ACC112 (cell line): ENCODE results near the gene ZBTB8A.
A peak's percentile ranks its signal among the peaks of the same experiment; 100 is the strongest.

ENCODE experiments used
- H2AFZ ChIP-seq: fragments of 200-600 bp; sonication (generic); one replicate; pipeline ENCODE4 v1.6.0; 2017; ENCODE audit warnings: antibody characterized with exemption, low read length; ENCODE audit not compliant: unreplicated experiment
- H3K27ac ChIP-seq: fragments of 200-600 bp; sonication (generic); 2 replicates; pipeline ENCODE4 v1.5.1; 2014; ENCODE audit warnings: low read depth, mild to moderate bottlenecking, antibody characterized with exemption, low read length, moderate library complexity
- H3K27me3 ChIP-seq: fragments of 200-600 bp; sonication (generic); 2 replicates; pipeline ENCODE4 v1.6.1; 2014; ENCODE audit warnings: mild to moderate bottlenecking, antibody characterized with exemption, low read length, moderate library complexity, mixed read lengths; ENCODE audit not compliant: insufficient read depth
- H3K36me3 ChIP-seq: fragments of 200-600 bp; sonication (generic); 2 replicates; pipeline ENCODE4 v1.6.1; 2016; ENCODE audit warnings: mild to moderate bottlenecking, antibody characterized with exemption, low read length, moderate library complexity, mixed read lengths; ENCODE audit not compliant: insufficient read depth
- H3K4me1 ChIP-seq: fragments of 200-600 bp; sonication (generic); one replicate; pipeline ENCODE4 v1.6.1; 2016; ENCODE audit warnings: low read length, mixed read lengths; ENCODE audit not compliant: insufficient read depth, unreplicated experiment, control insufficient read depth
- H3K4me3 ChIP-seq: fragments of 200-600 bp; sonication (generic); 2 replicates; pipeline ENCODE4 v1.5.1; 2014; ENCODE audit warnings: mild to moderate bottlenecking, low read depth, low read length
- H3K79me2 ChIP-seq: fragments of 200-600 bp; sonication (generic); one replicate; pipeline ENCODE4 v1.6.0; 2016; ENCODE audit warnings: low read length; ENCODE audit not compliant: control insufficient read depth, unreplicated experiment, insufficient read depth

ZBTB8A gene

DNA sequence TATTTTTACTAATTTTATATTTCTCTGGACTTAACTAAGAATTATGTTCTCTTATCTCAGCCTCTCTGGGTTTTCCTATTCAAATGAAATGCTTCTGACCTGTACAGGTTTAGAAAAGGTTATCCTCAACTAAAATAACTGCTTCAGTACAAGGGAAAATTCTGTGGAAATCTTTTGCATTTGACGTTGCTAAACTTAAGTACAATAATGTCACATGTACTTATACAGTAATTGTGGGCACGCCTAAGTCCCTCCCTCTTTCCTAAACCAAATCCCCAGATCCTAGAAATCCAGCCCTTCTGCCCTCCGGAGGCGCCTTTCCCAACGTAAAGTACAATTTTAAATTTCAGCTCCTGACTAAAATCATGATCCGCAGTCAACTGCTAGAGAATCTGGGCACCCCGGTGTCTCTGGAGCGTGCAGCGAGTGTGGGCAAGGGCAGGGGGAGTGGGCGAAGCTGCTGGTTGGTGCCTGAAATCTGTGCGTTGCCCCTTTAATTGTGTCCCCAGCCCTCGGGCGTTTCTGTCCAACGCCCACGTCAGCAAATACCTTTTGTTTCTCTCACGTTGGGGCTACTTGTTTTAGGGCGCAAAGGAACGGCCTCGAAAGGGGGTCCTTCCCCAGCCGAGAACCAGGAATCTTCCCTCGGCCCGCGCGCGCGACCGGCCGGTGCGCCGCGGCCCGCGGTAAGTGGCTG, at the start of gene ZBTB8A:
TSS of gene ZBTB8A (plus strand) at position 541 of the 697 bp plus-strand sequence. CDS start 53,505 bp downstream, outside the sequence.
- peak within 1 kb of the TSS; percentile 72 for H2AFZ ChIP-seq
- peak within 1 kb of the TSS; percentile 28 for H3K27ac ChIP-seq
- no peaks in the 10 kb centered on the region for H3K27me3 ChIP-seq

DNA sequence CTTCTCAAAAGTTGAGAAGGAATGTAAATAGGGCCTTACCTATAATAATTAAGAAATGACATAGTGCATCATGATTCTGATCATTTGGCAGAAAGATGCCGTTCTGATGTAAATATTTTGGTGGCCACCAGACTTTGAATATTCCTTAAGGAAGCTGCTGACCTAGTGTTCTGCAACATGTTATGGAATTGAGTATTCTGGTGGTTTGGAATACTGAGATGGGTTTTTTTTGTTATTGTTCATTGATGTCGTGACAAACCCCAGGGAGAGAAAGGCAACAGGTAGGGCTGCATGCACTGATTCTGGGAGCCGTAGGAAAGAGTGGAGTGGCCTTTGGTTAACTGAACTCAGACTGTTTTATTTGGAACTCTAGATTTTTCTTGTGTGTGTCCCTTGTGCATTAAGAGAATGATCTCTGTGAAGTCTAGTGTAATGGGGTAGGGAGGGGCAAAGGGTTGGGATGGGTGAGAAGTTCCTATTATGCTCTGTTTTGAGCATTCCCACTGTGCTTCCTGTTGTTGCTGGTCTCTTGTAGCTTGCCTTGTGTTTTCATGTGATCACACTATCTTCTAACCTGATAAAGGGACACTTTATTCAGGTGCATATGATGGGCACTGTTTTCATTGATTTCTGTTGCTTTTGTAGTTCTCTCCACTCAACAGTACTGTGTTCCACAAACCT, 49.3 kb upstream of the ZBTB8A start:
- Histone ChIP-seq H3K27me3 (no peaks in the 10 kb centered on the region), H3K79me2 (no peaks in the 10 kb centered on the region), H3K27ac (no peak overlapping the region), H3K4me3 (no peak overlapping the region), H2AFZ (no peak overlapping the region), H3K36me3 (no peaks in the 10 kb centered on the region), H3K4me1 (no peaks in the 10 kb centered on the region)

More for the DNA sequence above, at the start of gene ZBTB8A:
- peak within 1 kb of the TSS; percentile 92 for H3K4me3 ChIP-seq
- H3K79me2 ChIP-seq: peaks cover 5% of the 10 kb centered on the region
- peaks cover 6% of the 10 kb centered on the region for H3K4me1 ChIP-seq
- no peaks in the 10 kb centered on the region for H3K36me3 ChIP-seq

DNA sequence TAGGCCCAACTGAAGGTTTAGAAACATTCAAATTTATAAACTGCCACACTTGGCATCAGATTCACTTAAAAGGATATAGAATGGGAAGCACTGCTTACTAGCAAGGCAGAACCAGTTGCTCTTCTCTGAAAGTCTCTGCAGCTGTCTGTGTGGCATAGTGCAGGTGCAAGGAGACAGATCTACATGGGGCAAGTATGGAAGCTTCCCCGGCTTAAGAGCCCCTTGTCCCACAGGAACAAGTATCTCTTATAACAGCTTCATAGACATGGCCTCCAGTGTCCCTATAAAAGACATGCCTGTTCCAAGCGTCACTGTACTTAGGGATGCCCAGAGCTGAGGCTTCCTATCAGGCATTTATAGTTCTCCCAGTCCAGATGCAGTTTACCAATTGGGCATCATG, 47.8 kb upstream of the ZBTB8A start:
- no peak overlapping the region for H2AFZ ChIP-seq
- H3K27me3 ChIP-seq: no peaks in the 10 kb centered on the region
- peaks cover 8% of the 10 kb centered on the region for H3K4me1 ChIP-seq

DNA sequence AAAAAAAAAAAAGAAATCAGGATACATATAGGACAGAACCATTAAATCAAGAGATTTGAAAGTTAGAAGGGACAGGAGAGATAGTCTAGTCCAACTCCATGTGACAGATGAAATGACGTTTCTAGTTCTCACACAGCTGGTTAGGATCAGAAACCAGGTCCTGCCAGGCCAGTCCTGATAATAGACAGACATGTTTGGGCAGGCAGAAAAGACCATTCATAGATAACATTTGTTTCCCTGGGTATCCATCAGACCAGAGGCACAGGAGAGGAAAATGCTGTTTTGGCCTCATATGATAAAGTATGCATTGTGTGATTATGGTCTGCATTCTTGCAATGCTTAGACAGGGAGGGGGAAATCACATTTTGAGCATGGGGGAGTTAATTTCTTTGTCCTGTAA, 45.0 kb upstream of the ZBTB8A start:
- Histone ChIP-seq H3K36me3 (no peaks in the 10 kb centered on the region), H3K27me3 (no peaks in the 10 kb centered on the region), H3K4me1 (peaks cover 13% of the 10 kb centered on the region), H3K79me2 (no peaks in the 10 kb centered on the region), H3K27ac (no peak overlapping the region), H3K4me3 (no peak overlapping the region), H2AFZ (no peak overlapping the region)

More for the DNA sequence above, 47.8 kb upstream of the ZBTB8A start:
- Histone ChIP-seq H3K36me3 (no peaks in the 10 kb centered on the region), H3K27ac (no peak overlapping the region), H3K4me3 (no peak overlapping the region), H3K79me2 (no peaks in the 10 kb centered on the region)

DNA sequence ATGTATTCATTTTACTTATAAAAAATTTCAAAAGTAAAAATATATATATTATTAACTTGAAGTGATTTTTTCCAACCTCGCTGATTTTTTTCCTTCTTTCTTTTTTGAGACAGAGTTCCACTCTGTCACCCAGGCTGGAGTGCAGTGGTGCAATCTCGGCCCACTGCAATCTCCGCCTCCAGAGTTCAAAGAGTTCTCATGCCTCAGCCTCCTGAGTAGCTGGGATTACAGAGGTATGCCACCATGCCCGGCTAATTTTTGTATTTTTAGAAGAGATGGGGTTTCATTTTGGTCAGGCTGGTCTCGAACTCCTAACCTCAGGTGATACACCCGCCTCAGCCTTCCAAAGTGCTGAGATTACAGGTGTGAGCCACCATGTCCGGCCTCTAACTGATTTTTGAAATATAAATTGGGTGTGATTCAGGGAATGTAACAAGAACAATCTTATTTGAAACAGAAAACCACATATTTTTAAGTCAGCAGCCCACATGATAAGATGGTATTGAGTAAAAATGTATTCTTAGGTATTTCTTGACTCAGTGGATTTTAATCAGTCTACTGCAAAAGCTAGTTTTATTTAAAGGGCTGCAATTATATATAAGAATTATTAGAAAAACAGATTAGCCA, 44.4 kb upstream of the ZBTB8A start:
- H3K4me1 ChIP-seq: peaks cover 17% of the 10 kb centered on the region

DNA sequence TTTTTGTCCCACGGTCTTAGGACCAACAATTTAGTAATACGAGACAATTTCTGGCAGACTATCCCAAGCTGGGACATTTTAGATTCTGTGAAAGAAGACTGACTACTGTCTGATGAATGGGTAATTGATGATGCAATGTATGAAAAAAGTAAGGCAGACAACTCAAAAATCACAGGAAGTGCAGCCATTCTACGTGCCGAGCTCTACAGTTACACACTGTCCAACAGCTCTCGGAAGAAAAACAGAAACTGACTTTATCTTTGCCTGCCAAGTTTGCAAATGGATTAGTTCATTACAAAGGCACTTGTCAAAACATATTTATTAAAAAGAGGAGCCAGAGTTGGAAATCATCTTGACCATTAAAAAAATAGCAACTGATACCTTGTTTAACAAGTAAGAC, 43.1 kb upstream of the ZBTB8A start:
- peak overlapping the region; percentile 61 for H3K4me3 ChIP-seq
- peak overlapping the region; percentile 35 for H3K27ac ChIP-seq
- H3K36me3 ChIP-seq: no peaks in the 10 kb centered on the region
- H3K4me1 ChIP-seq: peaks cover 19% of the 10 kb centered on the region
- no peaks in the 10 kb centered on the region for H3K79me2 ChIP-seq
- no peaks in the 10 kb centered on the region for H3K27me3 ChIP-seq
- H2AFZ ChIP-seq: peak overlapping the region; percentile 79

More for the DNA sequence above, 44.4 kb upstream of the ZBTB8A start:
- H2AFZ ChIP-seq: no peak overlapping the region
- no peak overlapping the region for H3K27ac ChIP-seq
- no peaks in the 10 kb centered on the region for H3K27me3 ChIP-seq
- no peaks in the 10 kb centered on the region for H3K36me3 ChIP-seq
- H3K79me2 ChIP-seq: no peaks in the 10 kb centered on the region
- no peak overlapping the region for H3K4me3 ChIP-seq

GRCh38 chr1:32498751-32499150, 40.5 kb upstream of the ZBTB8A start:
- no peaks in the 10 kb centered on the region for H3K79me2 ChIP-seq
- H3K27me3 ChIP-seq: no peaks in the 10 kb centered on the region
- no peak overlapping the region for H3K4me3 ChIP-seq
- H3K4me1 ChIP-seq: peaks cover 22% of the 10 kb centered on the region
- H3K27ac ChIP-seq: no peak overlapping the region
- no peaks in the 10 kb centered on the region for H3K36me3 ChIP-seq
- H2AFZ ChIP-seq: no peak overlapping the region

DNA sequence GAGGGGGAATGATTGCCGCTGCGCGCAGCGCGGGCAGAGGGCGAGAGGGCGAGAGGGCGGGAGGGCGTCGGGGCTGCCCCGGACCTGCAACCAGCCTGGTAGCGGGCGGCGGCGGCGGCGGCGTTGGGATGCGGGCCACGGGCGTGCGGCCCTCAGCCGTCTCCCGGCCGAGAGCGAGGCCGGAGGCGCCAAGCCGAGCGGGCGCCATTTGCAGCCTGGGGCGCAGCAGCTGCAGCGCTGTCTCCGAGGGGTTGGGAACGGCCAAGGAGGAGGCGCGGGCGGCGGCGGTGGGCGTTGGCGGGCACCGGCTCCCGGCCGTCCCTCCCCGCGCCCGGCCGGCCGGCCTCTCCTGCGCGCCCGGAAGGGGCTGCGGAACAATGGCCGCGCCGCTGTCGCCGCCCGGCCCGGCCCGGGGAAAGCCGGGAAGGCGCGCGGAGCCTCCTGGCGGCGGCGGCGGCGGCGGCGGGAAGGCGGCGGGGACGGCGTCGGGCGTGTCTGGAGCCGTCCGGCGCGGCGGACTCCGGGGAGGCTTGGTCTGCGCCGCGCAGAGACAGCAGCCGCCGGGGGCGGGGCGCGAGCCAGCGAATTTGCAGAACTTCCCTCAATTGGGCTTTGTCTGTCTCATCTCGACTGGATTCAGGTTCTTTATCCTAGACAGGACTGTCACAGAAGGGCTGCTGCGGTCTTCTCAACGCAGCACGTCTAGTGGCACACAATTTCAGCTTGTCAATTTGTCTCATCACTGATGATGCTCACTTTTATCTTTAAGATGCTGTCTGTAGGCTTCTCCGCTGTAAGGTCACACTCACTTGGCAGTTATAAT, 38.6 kb upstream of the ZBTB8A start:
- H3K4me1 ChIP-seq: peaks cover 21% of the 10 kb centered on the region
- H3K27me3 ChIP-seq: no peaks in the 10 kb centered on the region
- peak overlapping the region; percentile 98 for H2AFZ ChIP-seq
- H3K79me2 ChIP-seq: no peaks in the 10 kb centered on the region
- peak overlapping the region; percentile 48 for H3K27ac ChIP-seq
- no peaks in the 10 kb centered on the region for H3K36me3 ChIP-seq
- peak overlapping the region; percentile 87 for H3K4me3 ChIP-seq

DNA sequence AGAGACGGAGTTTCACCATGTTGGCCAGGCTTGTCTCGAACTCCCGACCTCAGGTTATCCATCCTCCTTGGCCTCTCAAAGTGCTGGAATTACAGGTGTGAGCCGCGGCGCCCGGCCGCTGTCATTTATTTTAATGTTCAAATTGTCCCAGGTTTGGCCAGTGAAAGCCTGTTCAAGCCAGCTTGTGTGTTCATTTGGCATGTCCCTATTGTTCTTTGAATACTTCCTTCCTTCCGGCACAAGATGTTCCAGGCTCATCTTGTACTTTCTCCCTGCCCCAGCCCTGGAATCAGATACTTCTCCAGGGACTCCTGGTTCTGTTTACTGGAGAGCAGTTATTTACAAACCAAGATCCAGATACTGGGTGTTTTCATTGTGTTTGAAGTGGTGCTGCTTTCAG, 37.4 kb upstream of the ZBTB8A start:
- no peaks in the 10 kb centered on the region for H3K79me2 ChIP-seq
- no peaks in the 10 kb centered on the region for H3K36me3 ChIP-seq
- no peak overlapping the region for H3K27ac ChIP-seq
- no peak overlapping the region for H3K4me3 ChIP-seq
- no peaks in the 10 kb centered on the region for H3K27me3 ChIP-seq
- H2AFZ ChIP-seq: no peak overlapping the region
- peaks cover 14% of the 10 kb centered on the region for H3K4me1 ChIP-seq

- Histone ChIP-seq H3K79me2 (no peaks in the 10 kb centered on the region), H3K27me3 (no peaks in the 10 kb centered on the region), H3K36me3 (no peaks in the 10 kb centered on the region), H3K4me3 (no peak overlapping the region), H3K27ac (no peak overlapping the region), H2AFZ (no peak overlapping the region), H3K4me1 (peaks cover 14% of the 10 kb centered on the region)
Observed at GRCh38 chr1:32503153-32503552, 36.1 kb upstream of the ZBTB8A start.
